ENCODE measurements around the gene METTL17.
"Not testable (repeated sequence)": the region's sequence is repeated elsewhere in the genome, so short reads cannot be mapped to it uniquely, and the experiment has no call there.

METTL17 gene

GRCh38 chr14:21025371-21026273 is 35.8 kb downstream of the METTL17 start:
- DNase-seq, result no peak

GRCh38 chr14:21026274-21026987 is 36.7 kb downstream of the METTL17 start:
- DNase-seq, result no peak

GRCh38 chr14:21026988-21027315 is 37.2 kb downstream of the METTL17 start:
- DNase-seq, result no peak

- DNase-seq, result no peak
These were observed 40.1 kb downstream of the METTL17 start, which contains the start of gene TPPP2 for GRCh38 chr14:21029917-21030316. TSS of gene TPPP2 (plus strand) at chr14:21030217. CDS start at chr14:21030582, 365 bp downstream.

- DNase-seq, result no peak
These were observed 40.8 kb downstream of the METTL17 start for GRCh38 chr14:21030531-21030930.

GRCh38 chr14:21032326-21033132 is 42.7 kb downstream of the METTL17 start:
- DNase-seq, result no peak

- DNase-seq, result no peak
These were observed 43.4 kb downstream of the METTL17 start for GRCh38 chr14:21033133-21033698.

GRCh38 chr14:21034707-21035106 is 44.9 kb downstream of the METTL17 start, which contains the start of gene RNASE13:
TSS of gene RNASE13 (minus strand) at chr14:21034807. CDS start at chr14:21034288, 519 bp downstream.
- no peak for DNase-seq

GRCh38 chr14:21036751-21037150 is 47.0 kb downstream of the METTL17 start:
- no peak for DNase-seq

GRCh38 chr14:21037156-21037555 is 47.4 kb downstream of the METTL17 start:
- DNase-seq, result no peak

GRCh38 chr14:21038441-21039422 is 49.0 kb downstream of the METTL17 start:
- no peak for DNase-seq

GRCh38 chr14:21039585-21040369 is 50.0 kb downstream of the METTL17 start:
- peak; percentile 35 for DNase-seq

GRCh38 chr14:21040370-21040925 is 50.7 kb downstream of the METTL17 start:
- DNase-seq, result no peak

- DNase-seq, result not testable (repeated sequence)
These were observed 51.2 kb downstream of the METTL17 start for GRCh38 chr14:21040941-21041340.

- no peak for DNase-seq
These were observed 52.1 kb downstream of the METTL17 start, which contains the start of gene RNASE7 for GRCh38 chr14:21041676-21042433. TSS of gene RNASE7 (plus strand) at chr14:21042362. CDS start at chr14:21042993, 631 bp downstream.

GRCh38 chr14:21042918-21043317 is 53.1 kb downstream of the METTL17 start:
- DNase-seq, result peak; percentile 25

- no peak for DNase-seq
These were observed 53.7 kb downstream of the METTL17 start for GRCh38 chr14:21043387-21043973.

- peak; percentile 67 for DNase-seq
These were observed 54.3 kb downstream of the METTL17 start for GRCh38 chr14:21043974-21044618.
